Spleen (tissue), 11 donors: ENCODE results near the gene GET4. TPM values are rescaled to one million over a fixed set of nuclear protein-coding genes. Genes with fewer than 3 reads are reported as not detected.

Source experiments
- DNase-seq: peaks from one replicate; pipeline ENCODE4 v3.0.0-alpha.2; 2020
- H3K27ac ChIP-seq, 8 donors: fragments of 200-600 bp; sonication (generic) in 7 of 8; 1 replicate in 4 of 8; 2 replicates in 4 of 8; pipeline versions ENCODE4 v1.5.0 to v1.8.0; 2016 to 2021; ENCODE audit warnings: inconsistent platforms in 4 of 8, mild to moderate bottlenecking in 4 of 8, moderate library complexity in 1 of 8
- H3K27me3 ChIP-seq, 7 donors: fragments of 200-600 bp; sonication (generic) in 6 of 7; replicated peaks in 1 of 7; 1 replicate in 4 of 7; 2 replicates in 3 of 7; pipeline versions ENCODE4 v1.5.0 to v1.8.0; 2016 to 2021; ENCODE audit warnings: inconsistent platforms in 3 of 7, mild to moderate bottlenecking in 1 of 7
- H3K36me3 ChIP-seq, 6 donors: fragments of 200-600 bp; sonication (generic) in 5 of 6; 1 replicate in 4 of 6; 2 replicates in 2 of 6; pipeline versions ENCODE4 v1.5.0 to v1.8.0; 2016 to 2021; ENCODE audit warnings: inconsistent platforms in 2 of 6
- H3K4me1 ChIP-seq, 6 donors: fragments of 200-600 bp; sonication (generic) in 5 of 6; 1 replicate in 3 of 6; 2 replicates in 3 of 6; pipeline versions ENCODE4 v1.5.0 to v1.8.0; 2016 to 2021; ENCODE audit warnings: inconsistent platforms in 3 of 6
- H3K4me3 ChIP-seq, 8 donors: fragments of 200-600 bp; sonication (generic) in 7 of 8; 1 replicate in 4 of 8; 2 replicates in 4 of 8; pipeline versions ENCODE4 v1.5.0 to v1.8.0; 2016 to 2021; ENCODE audit warnings: inconsistent platforms in 4 of 8, mild to moderate bottlenecking in 4 of 8, moderate library complexity in 2 of 8
- H3K9me3 ChIP-seq, 8 donors: fragments of 200-600 bp; sonication (generic) in 7 of 8; 1 replicate in 4 of 8; 2 replicates in 4 of 8; pipeline versions ENCODE4 v1.5.0 to v1.8.0; 2016 to 2021; ENCODE audit warnings: inconsistent platforms in 4 of 8
- CTCF ChIP-seq, 11 experiments: fragments of 200-600 bp in 7 of 11; fragments of 450-650 bp in 4 of 11; sonication (generic) in 4 of 11; IDR thresholded peaks in 8 of 11; conservative IDR thresholded peaks in 3 of 11; 1 replicate in 7 of 11; 2 replicates in 4 of 11; pipeline versions ENCODE4 v1.4.0 to v1.8.0; 2016 to 2021; ENCODE audit warnings: antibody characterized with exemption in 11 of 11, inconsistent platforms in 4 of 11, mild to moderate bottlenecking in 1 of 11
- POLR2A ChIP-seq, 3 donors: fragments of 450-650 bp; IDR thresholded peaks; one replicate each; pipeline ENCODE4 v1.5.1; 2017; ENCODE audit warnings: antibody characterized with exemption in 3 of 3, mild to moderate bottlenecking in 1 of 3
- POLR2AphosphoS5 ChIP-seq, 3 donors: sonication (generic); formaldehyde crosslinking; IDR thresholded peaks; one replicate each; pipeline ENCODE4 v1.5.1; 2017; ENCODE audit warnings: antibody characterized with exemption in 3 of 3
- WGBS, 5 donors: extraction: QIAGEN DNeasy Blood & Tissue Kit in 3 of 5; methylation state at CpG; one replicate each; pipeline versions ENCODE4 v1.1.5 to v1.1.7; 2013 to 2018; 5-methylcytosine and 5-hydroxymethylcytosine counted together
- intact Hi-C: fragments of 100-400 bp; cut with DNase I; formaldehyde crosslinking; loops from one replicate; pipeline ENCODE4 v1.15.0; 2023; ENCODE audit warnings: low total_unique reads
- polyA plus RNA-seq, 3 donors: library from polyadenylated mRNA; stranded (reverse); fragments of 200-250 nt; gene quantifications; one replicate each; pipeline ENCODE4 v1.2.1, GENCODE V29; 2013
- total RNA-seq, 7 donors: library from RNA; depleted of rRNA in 3 of 7; stranded (reverse); fragments of >200 nt in 3 of 7; fragmentation: NEBNext Ultra II Directional in 4 of 7; extraction: Animal tissue kit (Norgen Biotek cat#: 25700) in 4 of 7; gene quantifications; one replicate each; pipeline versions ENCODE4 v1.1.0 to v1.2.1, GENCODE V29; 2016 to 2021
- donor health status: healthy with polysubstance abuse.
- donor health status: DM: no; HTN: no; CAD: no; lungs with moderate emphysema.
- donor health status: DM: no; HTN: no; CAD: no.
- donor health status: Bipolar disorder and iron deficiency.
- donor health status: healthy.
- donor health status: DM: no; HTN: no; CAD: no.
- donor health status: DM: yes; HTN: yes; CAD: no.

Gene GET4
- total and polyA plus RNA-seq, 10 donors = 25.4 to 63.0 (median 36.1) TPM

DNA sequence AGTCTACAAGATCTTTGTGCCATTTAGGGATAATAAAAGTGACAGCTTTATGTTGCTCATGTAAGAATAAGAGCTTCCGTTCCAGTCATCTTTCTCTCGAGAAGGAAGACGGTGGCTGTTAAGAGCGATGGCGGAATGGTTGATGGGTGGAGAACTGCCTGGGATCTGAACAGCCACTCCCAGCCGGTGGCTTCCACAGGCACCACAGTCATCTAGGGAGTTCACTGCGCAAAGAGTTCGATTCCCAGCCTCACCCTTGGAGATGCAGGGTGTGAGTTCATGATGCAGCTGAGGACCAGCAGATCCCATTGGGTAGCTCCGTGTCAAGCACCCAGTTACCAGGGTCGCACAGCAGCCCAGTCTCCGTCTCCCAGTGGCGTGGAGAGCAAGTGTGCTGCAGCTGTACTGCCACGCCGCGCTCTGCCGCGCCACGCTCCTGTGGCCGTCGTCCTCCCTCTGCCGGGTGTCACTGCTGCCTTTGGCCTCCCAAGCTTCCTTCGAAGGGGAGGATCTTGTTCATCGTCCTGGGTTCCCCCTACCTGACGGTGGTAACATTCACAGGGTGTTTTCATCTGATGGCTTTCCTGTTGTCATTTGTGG, 36.3 kb upstream of the GET4 start:
- intact Hi-C loops = no loop called here
- H3K9me3 ChIP-seq = no peaks in the 10 kb centered on the region
- no peaks in the 10 kb centered on the region for H3K27me3 ChIP-seq
- no peak overlapping the region for H3K27ac ChIP-seq
- WGBS, 5 donors = 90 to 93% (median 92%) methylated on average over 22 to 24 of the region's 24 CpGs
- TF ChIP-seq CTCF (IDR thresholded peaks at IDR 0.05 in 8 of 11, conservative IDR thresholded peaks at IDR 0.05 in 3 of 11) (no peak), POLR2AphosphoS5 (IDR thresholded peaks at IDR 0.05) (peak in 2 of 3 donors; percentile 17 to 43), POLR2A (IDR thresholded peaks at IDR 0.05) (no peak)
- H3K4me1 ChIP-seq = peaks cover 3 to 20% (median 15%) of the 10 kb centered on the region in 6 donors
- peaks cover 3 to 86% (median 56%) of the 10 kb centered on the region in 6 donors for H3K36me3 ChIP-seq
- no peak overlapping the region for H3K4me3 ChIP-seq
- DNase-seq = peak; percentile 64

GRCh38 chr7:841943-842342, 34.4 kb upstream of the GET4 start:
- 86 to 94% (median 93%) methylated on average over 16 of the region's 16 CpGs for WGBS, 5 donors
- H3K9me3 ChIP-seq = no peaks in the 10 kb centered on the region
- H3K27me3 ChIP-seq = no peaks in the 10 kb centered on the region
- no peak overlapping the region for H3K27ac ChIP-seq
- intact Hi-C loops = no loop called here
- DNase-seq = peak; percentile 64
- peaks cover 3 to 82% (median 61%) of the 10 kb centered on the region in 6 donors for H3K36me3 ChIP-seq
- TF ChIP-seq POLR2A (IDR thresholded peaks at IDR 0.05) = no peak
- no peak for TF ChIP-seq CTCF (IDR thresholded peaks at IDR 0.05 in 8 of 11, conservative IDR thresholded peaks at IDR 0.05 in 3 of 11)
- TF ChIP-seq POLR2AphosphoS5 (IDR thresholded peaks at IDR 0.05) = no peak
- peaks cover 0 to 1% (median under 1%) of the 10 kb centered on the region in 6 donors for H3K4me1 ChIP-seq
- no peak overlapping the region for H3K4me3 ChIP-seq

DNA sequence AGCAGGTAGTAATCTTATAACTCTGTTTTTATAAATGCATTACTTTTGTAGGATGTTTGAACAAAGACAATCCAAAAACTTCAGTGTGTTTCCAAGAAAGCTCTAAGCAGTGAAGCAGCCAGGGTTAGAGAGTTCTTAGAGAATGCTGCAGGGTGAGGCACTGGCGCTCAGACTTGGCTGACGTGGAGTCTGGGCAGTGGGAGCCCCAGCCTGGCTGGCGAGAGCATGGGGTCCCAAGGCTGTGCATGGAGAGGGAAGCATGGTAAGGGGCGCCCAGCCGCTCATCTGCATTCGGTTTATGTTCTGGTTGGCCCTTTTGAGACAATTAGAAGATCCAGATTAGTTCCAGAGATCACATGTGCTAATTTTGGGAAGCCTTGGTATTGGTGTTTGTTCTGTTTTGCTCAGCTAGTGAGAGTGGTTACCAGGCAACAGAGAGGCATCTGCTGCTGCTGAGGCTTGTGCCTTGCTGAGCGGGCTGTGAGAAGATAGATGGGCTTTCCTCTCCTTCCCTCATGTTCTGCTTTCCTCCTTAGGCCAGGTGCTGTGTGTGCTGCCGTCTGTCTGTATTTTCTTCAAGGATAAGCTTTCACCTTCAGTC, 33.8 kb upstream of the GET4 start:
- Histone ChIP-seq H3K36me3 (peaks cover 3 to 77% (median 61%) of the 10 kb centered on the region in 6 donors), H3K27ac (no peak overlapping the region)
- intact Hi-C loops = no loop called here

More for the DNA sequence above, 33.8 kb upstream of the GET4 start:
- no peaks in the 10 kb centered on the region for H3K9me3 ChIP-seq
- WGBS, 5 donors = 88 to 95% (median 95%) methylated on average over 8 of the region's 8 CpGs
- peak; percentile 51 for DNase-seq
- H3K27me3 ChIP-seq = no peaks in the 10 kb centered on the region
- no peak for TF ChIP-seq POLR2A (IDR thresholded peaks at IDR 0.05)
- TF ChIP-seq CTCF (IDR thresholded peaks at IDR 0.05 in 8 of 11, conservative IDR thresholded peaks at IDR 0.05 in 3 of 11) = no peak
- TF ChIP-seq POLR2AphosphoS5 (IDR thresholded peaks at IDR 0.05) = no peak
- no peaks in the 10 kb centered on the region for H3K4me1 ChIP-seq
- H3K4me3 ChIP-seq = no peak overlapping the region
